Neutrophil (primary cell): ENCODE measurements around the gene ACAA1.

Experiments
- H3K27ac ChIP-seq: fragments of 200-600 bp; sonication (generic); 2 replicates; pipeline ENCODE4 v1.5.1; 2016; ENCODE audit warnings: mild to moderate bottlenecking, moderate library complexity
- H3K27me3 ChIP-seq: fragments of 200-600 bp; sonication (generic); 2 replicates; pipeline ENCODE4 v1.6.0; 2016; ENCODE audit warnings: mild to moderate bottlenecking
- H3K36me3 ChIP-seq: fragments of 200-600 bp; sonication (generic); 2 replicates; pipeline ENCODE4 v1.5.1; 2017
- H3K4me1 ChIP-seq, 2 experiments: fragments of 200-600 bp in 1 of 2; sonication (generic) in 1 of 2; 1 replicate in 1 of 2; 2 replicates in 1 of 2; pipeline versions ENCODE4 v1.5.1 to v1.6.1; 2013 to 2016; ENCODE audit warnings: low read depth in 1 of 2, low read length in 1 of 2, mild to moderate bottlenecking in 1 of 2, moderate library complexity in 1 of 2; ENCODE audit not compliant: control insufficient read depth in 1 of 2, insufficient read depth in 1 of 2
- H3K4me3 ChIP-seq, 2 experiments: fragments of 200-600 bp in 1 of 2; sonication (generic) in 1 of 2; 1 replicate in 1 of 2; 2 replicates in 1 of 2; pipeline ENCODE4 v1.5.1; 2013 to 2016; ENCODE audit warnings: low read depth in 1 of 2, low read length in 1 of 2, mild to moderate bottlenecking in 1 of 2, moderate library complexity in 1 of 2
- H3K9me3 ChIP-seq: fragments of 200-600 bp; sonication (generic); 2 replicates; pipeline ENCODE4 v1.5.1; 2016
- TF ChIP-seq, protein P1 (sequence below): fragments of 200-600 bp; sonication (generic); IDR thresholded peaks from 2 replicates; pipeline ENCODE4 v1.5.1; 2016; ENCODE audit warnings: antibody characterized with exemption

Gene ACAA1

DNA sequence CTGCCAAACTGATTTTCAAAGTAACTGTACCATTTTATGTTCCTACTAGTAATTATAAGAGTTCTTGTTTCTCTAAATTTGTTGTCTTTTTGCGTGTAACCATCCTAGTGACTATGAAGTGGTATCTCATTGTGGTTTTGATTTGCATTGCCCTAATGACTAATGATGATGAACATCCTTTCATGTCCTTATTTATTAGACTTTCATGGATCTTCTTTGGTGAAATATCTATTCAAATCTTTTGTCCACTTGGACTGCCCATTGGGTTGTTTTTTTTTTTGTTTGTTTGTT, 32.0 kb upstream of the ACAA1 start:
- TF ChIP-seq, protein P1, sequence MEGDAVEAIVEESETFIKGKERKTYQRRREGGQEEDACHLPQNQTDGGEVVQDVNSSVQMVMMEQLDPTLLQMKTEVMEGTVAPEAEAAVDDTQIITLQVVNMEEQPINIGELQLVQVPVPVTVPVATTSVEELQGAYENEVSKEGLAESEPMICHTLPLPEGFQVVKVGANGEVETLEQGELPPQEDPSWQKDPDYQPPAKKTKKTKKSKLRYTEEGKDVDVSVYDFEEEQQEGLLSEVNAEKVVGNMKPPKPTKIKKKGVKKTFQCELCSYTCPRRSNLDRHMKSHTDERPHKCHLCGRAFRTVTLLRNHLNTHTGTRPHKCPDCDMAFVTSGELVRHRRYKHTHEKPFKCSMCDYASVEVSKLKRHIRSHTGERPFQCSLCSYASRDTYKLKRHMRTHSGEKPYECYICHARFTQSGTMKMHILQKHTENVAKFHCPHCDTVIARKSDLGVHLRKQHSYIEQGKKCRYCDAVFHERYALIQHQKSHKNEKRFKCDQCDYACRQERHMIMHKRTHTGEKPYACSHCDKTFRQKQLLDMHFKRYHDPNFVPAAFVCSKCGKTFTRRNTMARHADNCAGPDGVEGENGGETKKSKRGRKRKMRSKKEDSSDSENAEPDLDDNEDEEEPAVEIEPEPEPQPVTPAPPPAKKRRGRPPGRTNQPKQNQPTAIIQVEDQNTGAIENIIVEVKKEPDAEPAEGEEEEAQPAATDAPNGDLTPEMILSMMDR = no peak
- Histone ChIP-seq H3K4me3 (no peak overlapping the region), H3K9me3 (no peaks in the 10 kb centered on the region), H3K4me1 (peaks cover 46 to 58% of the 10 kb centered on the region in 2 experiments), H3K36me3 (no peaks in the 10 kb centered on the region), H3K27me3 (no peaks in the 10 kb centered on the region), H3K27ac (peak overlapping the region; percentile 32)

GRCh38 chr3:38168151-38169026, 31.5 kb upstream of the ACAA1 start:
- Histone ChIP-seq H3K27me3 (no peaks in the 10 kb centered on the region), H3K4me1 (peaks cover 49 to 57% of the 10 kb centered on the region in 2 experiments), H3K9me3 (no peaks in the 10 kb centered on the region), H3K4me3 (no peak overlapping the region), H3K36me3 (no peaks in the 10 kb centered on the region), H3K27ac (peak overlapping the region; percentile 32)
- TF ChIP-seq, protein P1 = no peak

DNA sequence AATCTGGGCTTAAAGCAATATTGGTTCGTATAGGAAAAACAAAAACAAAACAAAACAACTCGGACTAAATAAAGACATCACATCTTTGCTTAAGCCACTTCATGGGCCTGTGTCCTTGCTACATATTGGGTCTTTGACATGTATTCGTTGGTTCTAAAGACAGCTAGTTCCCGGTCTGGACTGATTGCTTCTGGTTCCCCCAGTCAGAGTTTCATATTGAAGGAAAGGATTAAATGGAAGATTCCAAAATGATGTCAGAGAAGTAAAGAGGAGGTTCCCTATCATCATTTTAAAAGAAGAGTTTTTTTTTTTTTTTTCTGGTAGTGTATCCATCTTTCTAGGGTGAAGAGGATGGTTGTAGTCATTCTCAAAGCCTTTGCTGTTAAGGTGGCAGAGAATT, 30.7 kb upstream of the ACAA1 start:
- peaks cover 45 to 49% of the 10 kb centered on the region in 2 experiments for H3K4me1 ChIP-seq
- no peak overlapping the region for H3K4me3 ChIP-seq
- no peaks in the 10 kb centered on the region for H3K9me3 ChIP-seq
- H3K27ac ChIP-seq = peak overlapping the region; percentile 10
- no peaks in the 10 kb centered on the region for H3K36me3 ChIP-seq
- TF ChIP-seq, protein P1 = no peak
- no peaks in the 10 kb centered on the region for H3K27me3 ChIP-seq

DNA sequence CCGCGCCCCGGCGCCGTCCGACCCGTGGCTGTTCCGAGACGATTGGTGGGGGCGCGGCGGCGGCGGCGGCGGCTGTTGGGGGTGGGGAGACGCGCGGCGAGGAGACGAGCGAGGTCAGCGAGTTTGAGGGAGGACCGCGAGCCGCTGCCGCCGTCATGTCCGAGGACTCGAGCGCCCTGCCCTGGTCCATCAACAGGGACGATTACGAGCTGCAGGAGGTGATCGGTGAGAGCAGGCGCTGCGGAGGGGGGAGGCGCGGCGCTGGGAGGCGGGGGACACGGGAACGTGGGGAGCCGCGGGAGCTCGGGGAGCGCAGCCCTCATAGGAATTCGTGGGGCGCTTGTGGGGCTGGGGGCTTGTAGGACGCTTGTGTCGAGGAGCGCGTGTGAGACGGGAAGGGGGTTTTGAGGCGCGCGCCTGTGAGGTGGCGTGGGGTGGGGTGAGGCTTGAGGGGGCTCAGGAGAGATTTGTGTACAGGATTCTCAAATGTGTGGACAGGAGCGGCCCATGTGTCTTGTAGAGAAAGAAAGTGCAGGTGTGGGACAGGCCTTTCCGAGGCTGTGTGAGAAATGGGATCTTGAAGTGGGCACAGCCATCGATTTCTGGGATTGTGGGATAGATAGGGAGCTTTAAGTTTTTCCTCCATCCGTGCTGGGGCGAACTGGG, 28.9 kb upstream of the ACAA1 start:
- Histone ChIP-seq H3K36me3 (no peaks in the 10 kb centered on the region), H3K4me3 (peak overlapping the region; percentile 86 to 87), H3K4me1 (peaks cover 39 to 47% of the 10 kb centered on the region in 2 experiments), H3K27me3 (no peaks in the 10 kb centered on the region), H3K9me3 (no peaks in the 10 kb centered on the region), H3K27ac (peak overlapping the region; percentile 97)
- TF ChIP-seq, protein P1 = no peak

DNA sequence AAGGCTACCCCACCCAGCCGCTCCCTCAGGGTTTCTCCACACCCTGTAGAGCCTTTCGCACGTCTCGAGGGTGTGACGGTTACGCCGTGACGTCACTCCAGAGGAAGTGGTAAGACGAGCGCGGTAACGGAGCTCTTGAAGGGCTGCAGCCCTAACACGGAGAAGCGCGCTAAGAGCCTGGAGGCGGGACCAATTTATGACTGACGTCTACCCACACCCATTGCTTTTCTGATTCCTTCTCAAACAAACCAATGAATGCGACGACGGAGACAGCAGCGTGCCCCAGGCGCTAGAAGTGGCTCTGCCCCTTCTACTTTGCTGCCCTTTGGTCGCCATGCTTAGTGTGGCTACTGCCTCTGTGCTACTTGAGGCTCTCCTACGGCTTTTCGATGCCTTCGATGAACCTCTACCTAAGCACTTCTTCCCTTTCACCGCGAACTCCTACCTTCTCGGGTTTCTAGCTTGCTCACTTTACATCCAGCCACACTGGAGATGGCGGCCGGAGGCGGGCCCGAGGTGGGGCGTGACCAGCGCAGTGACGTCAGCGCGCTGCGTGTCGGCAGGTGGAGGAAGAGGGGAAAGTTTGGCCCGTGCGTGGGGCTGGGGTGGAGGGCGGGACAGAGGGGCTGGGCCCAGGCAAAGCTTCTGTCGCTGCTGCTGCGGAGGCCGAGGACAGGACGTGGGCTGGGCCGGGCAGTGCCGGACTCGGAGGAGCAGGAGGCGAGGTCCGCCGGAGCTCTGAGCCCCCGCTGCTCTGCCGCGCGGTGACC, 28.2 kb upstream of the ACAA1 start, which contains the start of gene OXSR1:
TSS of gene OXSR1 (plus strand) at position 586 of the 770 bp plus-strand sequence. CDS start 340 bp downstream, outside the sequence.
- H3K9me3 ChIP-seq = no peaks in the 10 kb centered on the region
- TF ChIP-seq, protein P1 = no peak

More for the DNA sequence above, 28.2 kb upstream of the ACAA1 start, which contains the start of gene OXSR1:
- Histone ChIP-seq H3K27ac (peak within 1 kb of the TSS; percentile 97), H3K27me3 (no peaks in the 10 kb centered on the region), H3K36me3 (no peaks in the 10 kb centered on the region), H3K4me1 (peaks cover 39 to 47% of the 10 kb centered on the region in 2 experiments), H3K4me3 (peak within 1 kb of the TSS; percentile 86 to 87)
